T-helper 17 cell (primary cell): Measurements from ENCODE around the gene GULP1. TPM values are rescaled to one million over a fixed set of nuclear protein-coding genes. Genes with fewer than 3 reads are reported as not detected.

ENCODE experiments used
- ATAC-seq: fragments of 150-1000 bp; cut with Tn5 transposase; 2 replicates; pipeline ENCODE4 v1.10.0; 2021; ENCODE audit warnings: mild to moderate bottlenecking, moderate library complexity
- DNase-seq, 3 donors: peaks; one replicate each; pipeline versions ENCODE4 v3.0.0 to v3.0.0-alpha.2; 2020 to 2021
- H3K9me3 ChIP-seq: one replicate; pipeline ENCODE4 v1.7.0; 2013; ENCODE audit warnings: low read length, mild to moderate bottlenecking; ENCODE audit not compliant: control insufficient read depth, poor library complexity, severe bottlenecking
- H3K27ac Mint-ChIP-seq: one replicate; pipeline ENCODE4 v1.8.0; 2022; ENCODE audit warnings: mild to moderate bottlenecking, moderate library complexity, mixed read lengths
- H3K27me3 Mint-ChIP-seq: one replicate; pipeline ENCODE4 v1.8.0; 2022; ENCODE audit warnings: mixed read lengths
- H3K36me3 Mint-ChIP-seq: one replicate; pipeline ENCODE4 v1.8.0; 2022; ENCODE audit warnings: low read depth, mixed read lengths
- H3K4me1 Mint-ChIP-seq: one replicate; pipeline ENCODE4 v1.8.0; 2022; ENCODE audit warnings: mild to moderate bottlenecking, mixed read lengths
- H3K4me3 Mint-ChIP-seq: one replicate; pipeline ENCODE4 v1.8.0; 2022; ENCODE audit warnings: mild to moderate bottlenecking, moderate library complexity, mixed read lengths
- total RNA-seq, 4 donors: library from RNA in 2 of 4; stranded (reverse) in 2 of 4; gene quantifications; one replicate each; pipeline ENCODE4 v1.2.3 and lab custom pipeline; 2022 to 2026

The GULP1 gene, protein sequence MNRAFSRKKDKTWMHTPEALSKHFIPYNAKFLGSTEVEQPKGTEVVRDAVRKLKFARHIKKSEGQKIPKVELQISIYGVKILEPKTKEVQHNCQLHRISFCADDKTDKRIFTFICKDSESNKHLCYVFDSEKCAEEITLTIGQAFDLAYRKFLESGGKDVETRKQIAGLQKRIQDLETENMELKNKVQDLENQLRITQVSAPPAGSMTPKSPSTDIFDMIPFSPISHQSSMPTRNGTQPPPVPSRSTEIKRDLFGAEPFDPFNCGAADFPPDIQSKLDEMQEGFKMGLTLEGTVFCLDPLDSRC
- not detected for total RNA-seq
- total RNA-seq (lab: John Stamatoyannopoulos, UW): 0 to 0.23 reads per million in 2 donors

DNA sequence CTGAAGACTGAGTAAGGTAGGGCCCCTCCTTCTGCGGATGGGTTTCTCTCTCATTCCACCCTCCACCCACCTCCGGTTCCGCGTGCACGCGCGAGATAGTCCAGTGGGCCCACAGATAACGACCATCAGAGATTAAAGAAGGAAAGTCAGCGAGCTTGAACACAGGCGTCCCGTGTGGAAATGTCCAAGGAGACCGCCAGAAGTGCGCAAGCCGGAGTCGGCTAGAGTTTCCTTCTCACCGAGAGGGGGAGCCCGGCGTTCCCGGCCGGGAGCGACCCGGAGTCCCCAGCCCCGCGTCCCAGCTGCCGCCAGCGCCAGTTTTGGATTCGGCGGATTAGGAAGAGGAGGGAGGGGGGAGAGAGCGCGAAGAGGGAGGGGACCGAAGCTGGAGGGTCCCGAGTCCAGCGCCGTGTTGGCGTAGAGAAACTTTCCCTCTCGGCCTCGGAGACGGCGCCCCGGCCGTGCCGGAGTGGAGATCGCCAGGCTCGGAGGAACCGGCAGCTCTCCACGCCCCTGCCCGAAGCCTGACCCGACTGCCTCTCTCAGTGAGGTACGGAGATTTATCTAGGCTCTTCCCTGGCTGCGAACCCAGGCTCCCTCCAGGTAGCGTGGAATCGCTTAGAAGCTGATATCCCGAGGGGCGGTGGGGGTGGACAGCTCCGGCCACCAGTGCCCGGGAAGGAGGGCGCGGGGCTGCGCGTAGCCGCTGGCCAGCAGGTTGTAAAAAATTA lies at the start of gene GULP1:
GULP1 (plus strand) TSS at position 258 of the 731 bp plus-strand sequence. CDS start 185,829 bp downstream, outside the sequence.
- H3K27me3 Mint-ChIP-seq: peaks cover 29% of the 10 kb centered on the region
- peak within 1 kb of the TSS; percentile 63 for H3K4me3 Mint-ChIP-seq

DNA sequence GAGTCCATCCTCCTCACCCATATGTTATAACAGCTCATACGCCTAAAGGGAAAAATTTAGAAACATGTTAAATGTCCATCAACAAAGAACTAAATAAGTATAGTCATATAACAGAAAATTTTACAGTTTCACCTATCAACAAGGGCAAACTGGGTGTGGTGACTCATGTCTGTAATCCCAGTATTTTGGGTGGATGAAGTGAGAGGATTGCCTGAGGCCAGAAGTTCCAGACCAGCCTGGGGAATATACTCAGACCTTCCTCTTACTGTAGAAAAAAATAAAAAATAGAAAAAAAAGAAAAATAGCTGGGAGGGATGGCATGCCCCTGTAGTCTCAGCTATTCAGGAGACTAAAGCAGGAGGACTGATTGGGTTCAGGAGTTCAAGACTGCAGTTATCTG lies 48.3 kb upstream of the GULP1 start:
- Mint-ChIP-seq H3K27me3 (no peaks in the 10 kb centered on the region), H3K27ac (no peak overlapping the region), H3K4me1 (no peaks in the 10 kb centered on the region), H3K4me3 (no peak overlapping the region), H3K36me3 (no peaks in the 10 kb centered on the region)
- DNase-seq (no peak), ATAC-seq (no peak)
- no peaks in the 10 kb centered on the region for H3K9me3 ChIP-seq

More for the DNA sequence above, at the start of gene GULP1:
- Mint-ChIP-seq H3K27ac (no peak within 1 kb of the TSS), H3K4me1 (no peaks in the 10 kb centered on the region), H3K36me3 (no peaks in the 10 kb centered on the region)
- ATAC-seq: no peak
- H3K9me3 ChIP-seq: no peaks in the 10 kb centered on the region
- no peak for DNase-seq

DNA sequence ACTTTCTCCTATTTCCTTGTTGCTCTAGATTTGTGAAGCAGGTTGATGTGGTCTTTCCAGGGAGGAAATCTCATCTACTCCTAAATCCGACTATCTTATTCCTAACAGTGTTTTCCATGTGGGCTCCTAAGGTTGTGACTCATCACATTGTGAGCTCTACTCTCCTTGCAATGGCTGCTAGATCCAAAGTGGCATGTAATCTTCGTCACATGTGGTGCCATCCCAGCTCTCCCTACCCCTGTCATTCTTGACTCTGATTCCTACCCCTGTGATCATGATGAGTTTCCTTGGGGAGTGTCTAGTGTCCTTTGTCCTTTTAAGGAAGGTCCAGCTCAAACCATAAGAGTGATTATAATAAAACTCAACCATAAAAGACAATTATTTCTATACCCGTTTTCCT lies 47.3 kb upstream of the GULP1 start:
- DNase-seq: no peak
- ATAC-seq: no peak
- Mint-ChIP-seq H3K27ac (no peak overlapping the region), H3K27me3 (no peaks in the 10 kb centered on the region), H3K36me3 (no peaks in the 10 kb centered on the region), H3K4me1 (no peaks in the 10 kb centered on the region), H3K4me3 (no peak overlapping the region)
- no peaks in the 10 kb centered on the region for H3K9me3 ChIP-seq

DNA sequence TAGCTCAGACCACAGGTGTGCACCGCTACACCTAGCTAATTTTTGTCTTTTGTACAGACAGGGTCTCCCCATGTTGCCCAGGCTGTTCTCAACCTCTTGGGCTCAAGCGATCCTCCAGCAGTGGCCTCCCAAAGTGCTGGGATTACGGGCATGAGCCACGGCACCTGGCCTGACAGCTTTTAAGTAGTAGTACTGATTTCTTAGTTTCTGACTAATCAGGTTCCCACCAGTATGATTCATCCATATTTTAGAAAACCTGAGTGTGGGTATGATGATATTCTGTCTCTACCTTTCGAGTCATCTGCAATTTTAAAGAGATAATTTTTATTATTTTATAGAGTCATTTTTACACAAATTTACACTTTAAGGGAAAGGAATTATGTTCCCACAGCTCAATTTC lies 46.4 kb upstream of the GULP1 start:
- ATAC-seq: no peak
- no peak for DNase-seq
- H3K9me3 ChIP-seq: no peaks in the 10 kb centered on the region
- Mint-ChIP-seq H3K27ac (no peak overlapping the region), H3K4me1 (no peaks in the 10 kb centered on the region), H3K4me3 (no peak overlapping the region), H3K27me3 (no peaks in the 10 kb centered on the region), H3K36me3 (no peaks in the 10 kb centered on the region)

DNA sequence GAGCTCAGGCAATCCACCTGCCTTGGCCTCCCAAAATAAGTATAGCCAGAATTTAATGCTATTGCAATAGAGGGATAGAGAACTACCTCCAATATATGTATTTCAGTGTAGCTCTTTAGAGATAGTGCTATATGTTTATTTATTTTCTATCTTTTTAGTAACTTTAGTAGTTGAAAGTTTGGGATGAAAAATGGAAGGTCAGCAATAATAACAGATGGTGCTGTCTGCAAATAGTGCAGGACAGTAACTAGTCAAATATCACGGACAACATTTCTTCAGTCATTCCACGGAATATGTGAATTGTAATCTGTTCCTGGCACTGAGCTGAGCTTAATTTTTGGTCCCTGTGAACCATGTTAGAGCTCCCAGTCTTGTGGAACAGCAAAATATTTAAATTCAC lies 43.2 kb upstream of the GULP1 start:
- no peak overlapping the region for H3K4me3 Mint-ChIP-seq
- no peaks in the 10 kb centered on the region for H3K27me3 Mint-ChIP-seq
- no peaks in the 10 kb centered on the region for H3K36me3 Mint-ChIP-seq
- DNase-seq (no peak), ATAC-seq (no peak)
- no peaks in the 10 kb centered on the region for H3K4me1 Mint-ChIP-seq
- H3K9me3 ChIP-seq: no peaks in the 10 kb centered on the region
- H3K27ac Mint-ChIP-seq: no peak overlapping the region

DNA sequence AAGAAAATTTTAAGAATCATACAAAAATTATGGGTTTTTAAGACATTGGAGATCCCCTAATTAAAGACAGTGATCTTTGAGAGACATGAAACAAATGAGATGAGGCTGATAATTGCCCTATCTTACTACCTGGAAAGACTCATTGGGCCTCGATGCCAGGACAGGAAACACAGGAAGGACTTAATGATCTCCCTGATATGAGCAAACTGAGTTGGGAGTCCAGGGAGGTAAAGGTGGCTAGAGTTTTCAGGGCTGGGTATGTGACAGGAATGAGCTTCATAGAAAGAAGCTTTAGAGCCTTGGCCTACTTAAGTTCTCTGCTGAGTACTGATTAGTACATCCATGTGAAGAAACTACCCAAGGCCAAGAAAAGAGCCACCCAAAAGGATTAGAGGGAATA lies 40.6 kb upstream of the GULP1 start:
- no peak overlapping the region for H3K27ac Mint-ChIP-seq
- H3K4me1 Mint-ChIP-seq: no peaks in the 10 kb centered on the region
- no peaks in the 10 kb centered on the region for H3K27me3 Mint-ChIP-seq
- no peak for ATAC-seq
- no peak overlapping the region for H3K4me3 Mint-ChIP-seq
- H3K36me3 Mint-ChIP-seq: no peaks in the 10 kb centered on the region
- no peaks in the 10 kb centered on the region for H3K9me3 ChIP-seq
- no peak for DNase-seq

DNA sequence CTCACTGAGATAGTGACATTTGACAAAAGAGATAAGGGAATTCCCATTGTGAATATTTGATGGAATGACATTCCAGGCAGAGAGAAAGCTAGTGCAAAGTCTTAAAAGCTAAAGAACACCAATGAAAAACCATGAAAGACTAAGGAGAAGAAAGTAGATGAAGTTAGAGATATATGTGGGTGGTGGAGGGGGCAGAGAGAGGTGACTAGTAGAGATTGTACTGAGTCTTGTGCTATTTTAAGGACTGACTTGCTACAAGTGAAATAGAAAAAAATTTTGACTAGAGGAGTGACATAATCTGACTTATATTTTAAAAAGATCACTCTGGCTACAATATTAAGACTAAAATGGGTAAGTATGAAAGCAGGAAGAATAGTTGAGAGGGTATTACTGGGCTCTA lies 35.3 kb upstream of the GULP1 start:
- H3K9me3 ChIP-seq: no peaks in the 10 kb centered on the region
- H3K27ac Mint-ChIP-seq: no peak overlapping the region
- H3K4me3 Mint-ChIP-seq: no peak overlapping the region
- no peaks in the 10 kb centered on the region for H3K36me3 Mint-ChIP-seq
- H3K4me1 Mint-ChIP-seq: no peaks in the 10 kb centered on the region
- DNase-seq (no peak), ATAC-seq (no peak)
- no peaks in the 10 kb centered on the region for H3K27me3 Mint-ChIP-seq

DNA sequence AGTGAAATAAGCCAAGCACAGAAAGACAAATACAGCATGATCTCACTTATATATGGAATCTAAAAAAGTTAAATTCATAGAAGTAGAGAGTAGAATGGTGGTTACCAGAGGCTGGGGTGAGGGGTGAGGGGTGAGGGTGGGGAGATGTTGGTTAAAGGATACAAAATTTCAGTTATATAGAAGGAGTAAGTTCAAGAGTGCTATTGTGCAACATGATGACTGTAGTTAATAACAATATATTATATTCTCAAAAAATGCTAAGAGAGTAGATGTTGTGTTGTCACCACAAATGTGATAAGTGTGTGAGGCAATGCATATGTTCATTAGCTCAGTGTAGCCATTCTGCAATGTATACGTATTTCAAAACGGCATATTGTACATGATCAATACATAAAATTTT lies 26.4 kb upstream of the GULP1 start:
- H3K9me3 ChIP-seq: no peaks in the 10 kb centered on the region
- Mint-ChIP-seq H3K27me3 (no peaks in the 10 kb centered on the region), H3K4me1 (no peaks in the 10 kb centered on the region), H3K27ac (no peak overlapping the region), H3K4me3 (no peak overlapping the region), H3K36me3 (no peaks in the 10 kb centered on the region)
- no peak for ATAC-seq
- DNase-seq: no peak

DNA sequence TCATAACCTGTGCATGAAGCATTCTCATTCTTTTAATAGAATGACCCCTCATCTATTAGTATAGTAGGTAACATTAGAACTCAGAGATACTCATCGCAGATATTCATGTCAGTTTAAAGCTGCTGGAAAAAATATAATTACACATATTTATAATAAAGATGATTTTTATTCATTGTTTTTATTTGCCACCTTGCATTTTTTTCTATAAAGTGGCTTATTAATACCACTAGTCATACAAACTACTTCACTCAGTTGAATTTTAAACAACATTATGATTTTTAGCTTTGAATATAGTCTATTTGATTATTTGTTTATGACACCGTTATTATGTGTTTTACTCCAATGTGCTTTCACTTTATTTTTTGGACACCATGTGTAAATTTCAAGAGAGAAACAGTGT lies 23.9 kb upstream of the GULP1 start:
- Mint-ChIP-seq H3K27ac (no peak overlapping the region), H3K4me3 (no peak overlapping the region), H3K36me3 (no peaks in the 10 kb centered on the region), H3K4me1 (no peaks in the 10 kb centered on the region), H3K27me3 (no peaks in the 10 kb centered on the region)
- no peaks in the 10 kb centered on the region for H3K9me3 ChIP-seq
- DNase-seq (no peak), ATAC-seq (no peak)

DNA sequence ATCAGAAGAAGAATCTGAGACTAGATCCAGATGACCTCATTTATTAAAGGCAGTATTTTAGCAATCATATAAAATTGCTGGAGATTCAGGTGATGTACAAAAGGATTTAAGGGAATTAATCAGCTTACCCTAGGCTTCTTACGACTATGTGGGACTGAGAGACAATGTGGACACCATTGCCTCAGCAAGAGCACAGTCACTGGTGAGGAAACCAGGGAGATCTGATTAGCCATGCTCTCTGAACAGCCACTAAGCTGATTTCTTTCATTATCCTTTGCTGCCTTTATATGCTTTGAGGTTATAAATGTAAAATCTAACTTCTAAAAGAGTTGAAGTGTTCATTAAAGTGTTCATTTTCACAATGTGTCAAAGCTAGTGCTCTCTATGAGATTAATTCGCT lies 22.7 kb upstream of the GULP1 start:
- no peak overlapping the region for H3K4me3 Mint-ChIP-seq
- ATAC-seq: no peak
- H3K9me3 ChIP-seq: no peaks in the 10 kb centered on the region
- no peaks in the 10 kb centered on the region for H3K36me3 Mint-ChIP-seq
- H3K27me3 Mint-ChIP-seq: no peaks in the 10 kb centered on the region
- H3K27ac Mint-ChIP-seq: no peak overlapping the region
- DNase-seq: no peak
- no peaks in the 10 kb centered on the region for H3K4me1 Mint-ChIP-seq

DNA sequence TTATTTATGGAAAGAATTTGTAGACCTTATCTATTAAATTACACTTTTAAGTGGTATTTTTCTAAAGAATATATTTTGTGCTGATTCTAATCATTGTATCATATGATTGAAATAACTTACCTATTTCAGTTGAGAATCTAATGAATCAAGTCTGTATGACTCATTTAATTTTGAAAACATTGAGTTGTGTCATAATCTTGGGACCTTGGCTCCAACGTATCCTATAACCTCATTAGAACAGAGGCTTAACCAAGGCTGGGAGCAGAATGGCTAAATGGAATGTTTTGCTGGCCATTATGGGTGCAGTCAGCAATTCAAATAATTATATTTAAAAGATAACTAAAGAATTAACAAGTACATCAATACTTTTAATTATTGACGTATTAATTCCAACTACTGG lies 19.6 kb upstream of the GULP1 start:
- no peaks in the 10 kb centered on the region for H3K4me1 Mint-ChIP-seq
- no peak for ATAC-seq
- no peaks in the 10 kb centered on the region for H3K27me3 Mint-ChIP-seq
- DNase-seq: no peak
- no peak overlapping the region for H3K4me3 Mint-ChIP-seq
- H3K27ac Mint-ChIP-seq: no peak overlapping the region
- no peaks in the 10 kb centered on the region for H3K9me3 ChIP-seq
- H3K36me3 Mint-ChIP-seq: no peaks in the 10 kb centered on the region

DNA sequence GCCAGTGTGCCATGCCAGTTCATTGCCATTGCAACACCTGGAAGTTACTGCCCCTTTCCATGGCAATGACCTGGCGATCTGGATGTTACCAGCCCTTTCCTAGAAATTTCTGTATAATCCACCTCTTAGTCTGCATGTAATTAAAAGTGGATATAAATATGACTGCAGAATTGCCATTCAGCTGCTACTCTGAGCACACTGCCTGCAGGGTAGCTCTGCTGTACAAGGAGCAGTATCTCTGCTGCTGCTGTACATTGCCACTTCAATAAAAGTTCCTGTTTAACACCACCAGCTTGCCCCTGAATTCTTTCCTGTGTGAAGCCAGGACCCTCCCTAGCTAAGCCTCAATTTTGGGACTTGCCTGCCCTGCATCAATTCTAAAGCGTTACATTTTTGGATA lies 17.4 kb upstream of the GULP1 start:
- H3K27ac Mint-ChIP-seq: no peak overlapping the region
- no peaks in the 10 kb centered on the region for H3K9me3 ChIP-seq
- no peak for DNase-seq
- no peaks in the 10 kb centered on the region for H3K36me3 Mint-ChIP-seq
- H3K4me3 Mint-ChIP-seq: no peak overlapping the region
- H3K27me3 Mint-ChIP-seq: no peaks in the 10 kb centered on the region
- H3K4me1 Mint-ChIP-seq: no peaks in the 10 kb centered on the region
- no peak for ATAC-seq

DNA sequence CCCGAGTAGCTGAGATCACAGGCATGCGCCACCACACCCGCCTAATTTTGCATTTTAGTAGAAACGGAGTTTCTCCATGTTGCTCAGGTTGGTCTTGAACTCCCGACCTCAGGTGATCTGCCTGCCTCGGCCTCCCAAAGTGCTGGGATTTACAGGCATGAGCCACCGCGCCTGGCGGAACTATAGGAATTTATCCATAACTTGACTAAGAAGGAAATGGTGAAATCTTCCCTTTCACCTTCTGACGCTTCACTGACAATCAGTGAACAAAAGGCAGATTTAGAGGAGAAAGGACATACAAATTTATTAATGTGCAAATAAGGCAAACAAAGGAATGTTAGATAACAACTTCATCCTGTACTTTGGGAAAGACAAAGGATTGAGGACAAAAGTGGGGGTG lies 15.4 kb upstream of the GULP1 start:
- Mint-ChIP-seq H3K4me1 (no peaks in the 10 kb centered on the region), H3K27ac (no peak overlapping the region), H3K36me3 (no peaks in the 10 kb centered on the region), H3K4me3 (no peak overlapping the region), H3K27me3 (no peaks in the 10 kb centered on the region)
- H3K9me3 ChIP-seq: no peaks in the 10 kb centered on the region
- ATAC-seq: no peak
- DNase-seq: no peak

DNA sequence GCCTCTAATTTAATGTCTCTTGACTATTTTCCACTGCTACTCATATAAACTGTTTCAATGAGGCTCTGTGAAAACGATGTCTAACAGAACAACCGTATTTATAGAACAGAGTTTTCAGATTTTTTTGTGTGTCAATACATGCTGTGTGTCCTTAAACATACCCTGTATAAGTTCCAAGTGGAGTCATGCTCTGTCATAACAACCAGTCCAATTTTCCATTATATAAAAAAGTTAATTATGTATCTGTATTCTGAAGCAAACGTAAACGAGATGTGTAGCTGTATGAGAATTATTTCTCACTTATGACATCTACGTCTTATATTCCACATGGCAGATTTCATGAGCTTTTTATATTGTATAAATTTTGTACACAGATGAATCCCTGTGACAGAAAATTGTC lies 13.9 kb upstream of the GULP1 start:
- no peaks in the 10 kb centered on the region for H3K27me3 Mint-ChIP-seq
- H3K27ac Mint-ChIP-seq: no peak overlapping the region
- no peak overlapping the region for H3K4me3 Mint-ChIP-seq
- no peaks in the 10 kb centered on the region for H3K36me3 Mint-ChIP-seq
- H3K9me3 ChIP-seq: no peaks in the 10 kb centered on the region
- no peaks in the 10 kb centered on the region for H3K4me1 Mint-ChIP-seq
- no peak for ATAC-seq
- DNase-seq: no peak
